Prostate gland (tissue), 2 donors: Measurements from ENCODE around the gene SORBS1. TPM values are rescaled to one million over a fixed set of nuclear protein-coding genes. Genes with fewer than 3 reads are reported as not detected.

Source experiments
- DNase-seq: peaks from one replicate; pipeline ENCODE4 v3.0.0-alpha.2; 2019; ENCODE audit warnings: low spot score
- H3K27ac ChIP-seq, 2 donors: fragments of 200-600 bp; sonication (generic); 2 replicates each; pipeline ENCODE4 v1.5.1; 2017 to 2019
- H3K27me3 ChIP-seq: fragments of 200-600 bp; sonication (generic); replicated peaks from 2 replicates; pipeline ENCODE4 v1.5.1; 2019; ENCODE audit not compliant: insufficient read depth
- H3K36me3 ChIP-seq, 2 donors: fragments of 200-600 bp; sonication (generic); 1 replicate in 1 of 2; 2 replicates in 1 of 2; pipeline versions ENCODE4 v1.5.1 to v1.8.1; 2017 to 2019
- H3K4me1 ChIP-seq: fragments of 200-600 bp; sonication (generic); replicated peaks from 2 replicates; pipeline ENCODE4 v1.5.1; 2019
- H3K4me3 ChIP-seq, 2 donors: fragments of 200-600 bp; sonication (generic); 2 replicates each; pipeline ENCODE4 v1.5.1; 2017 to 2019
- H3K9me3 ChIP-seq: fragments of 200-600 bp; sonication (generic); 2 replicates; pipeline ENCODE4 v1.5.1; 2017
- CTCF ChIP-seq, 4 experiments: fragments of 200-600 bp in 2 of 4; fragments of 450-650 bp in 2 of 4; sonication (generic) in 2 of 4; IDR thresholded peaks; 1 replicate in 3 of 4; 2 replicates in 1 of 4; pipeline ENCODE4 v1.5.1; 2016 to 2019; ENCODE audit warnings: antibody characterized with exemption in 4 of 4, mild to moderate bottlenecking in 2 of 4, moderate library complexity in 2 of 4
- POLR2A ChIP-seq: fragments of 450-650 bp; IDR thresholded peaks from one replicate; pipeline ENCODE4 v1.6.1; 2016; ENCODE audit warnings: antibody characterized with exemption, mild to moderate bottlenecking
- POLR2AphosphoS5 ChIP-seq: sonication (generic); formaldehyde crosslinking; IDR thresholded peaks from one replicate; pipeline ENCODE4 v1.6.1; 2017; ENCODE audit warnings: antibody characterized with exemption
- WGBS: methylation state at CpG from one replicate; pipeline ENCODE4 v1.1.5; 2018; 5-methylcytosine and 5-hydroxymethylcytosine counted together
- intact Hi-C: fragments of 100-400 bp; cut with DNase I; formaldehyde crosslinking; loops from one replicate; pipeline ENCODE4 v1.14.2; 2022
- total RNA-seq, 2 donors: library from RNA; depleted of rRNA; stranded (reverse); fragments of >200 nt; gene quantifications; one replicate each; pipeline ENCODE4 v1.1.0, GENCODE V29; 2016

Gene SORBS1
- total RNA-seq, 2 donors from 2014 or later: 84.6 to 189 TPM

GRCh38 chr10:95524358-95525032, 36.7 kb downstream of the SORBS1 start:
- Histone ChIP-seq H3K27ac (peak overlapping the region in 1 of 2 donors; percentile 33), H3K9me3 (no peaks in the 10 kb centered on the region), H3K27me3 (no peaks in the 10 kb centered on the region), H3K4me3 (no peak overlapping the region), H3K4me1 (no peaks in the 10 kb centered on the region), H3K36me3 (no peaks in the 10 kb centered on the region)
- DNase-seq: no peak
- intact Hi-C loops: no loop called here
- TF ChIP-seq POLR2AphosphoS5 (no peak), POLR2A (no peak), CTCF (IDR thresholded peaks at IDR 0.05) (no peak)
- 94% methylated on average over 7 of the region's 7 CpGs for WGBS

GRCh38 chr10:95522117-95522516, 39.1 kb downstream of the SORBS1 start:
- intact Hi-C loops: no loop called here
- DNase-seq: no peak
- Histone ChIP-seq H3K27ac (peak overlapping the region in 1 of 2 donors; percentile 56), H3K9me3 (no peaks in the 10 kb centered on the region), H3K4me1 (no peaks in the 10 kb centered on the region), H3K36me3 (no peaks in the 10 kb centered on the region), H3K27me3 (no peaks in the 10 kb centered on the region), H3K4me3 (no peak overlapping the region)
- TF ChIP-seq CTCF (IDR thresholded peaks at IDR 0.05): no peak
- TF ChIP-seq POLR2AphosphoS5: no peak
- TF ChIP-seq POLR2A: no peak
- 97% methylated on average over 2 of the region's 2 CpGs for WGBS

GRCh38 chr10:95520617-95521016, 40.6 kb downstream of the SORBS1 start:
- intact Hi-C loops: no loop called here
- TF ChIP-seq POLR2A: no peak
- no peak for TF ChIP-seq CTCF (IDR thresholded peaks at IDR 0.05)
- no peak for TF ChIP-seq POLR2AphosphoS5
- Histone ChIP-seq H3K4me1 (no peaks in the 10 kb centered on the region), H3K9me3 (no peaks in the 10 kb centered on the region), H3K27me3 (no peaks in the 10 kb centered on the region), H3K27ac (peak overlapping the region; percentile 38 to 56), H3K36me3 (no peaks in the 10 kb centered on the region), H3K4me3 (no peak overlapping the region)
- DNase-seq: no peak
- WGBS: 83% methylated on average over 1 of the region's 1 CpG

- TF ChIP-seq POLR2AphosphoS5 (peak; percentile 32), CTCF (IDR thresholded peaks at IDR 0.05) (no peak)
- Histone ChIP-seq H3K4me1 (no peaks in the 10 kb centered on the region), H3K27ac (peak overlapping the region; percentile 41 to 56), H3K4me3 (no peak overlapping the region), H3K27me3 (no peaks in the 10 kb centered on the region), H3K9me3 (no peaks in the 10 kb centered on the region), H3K36me3 (no peaks in the 10 kb centered on the region)
- intact Hi-C loops: loop anchor here (5.0 kb wide), 1 partner anchor 66 kb away; no protein-coding TSS in a partner anchor
- 65% methylated on average over 8 of the region's 8 CpGs for WGBS
- no peak for DNase-seq
These were observed 42.4 kb downstream of the SORBS1 start for GRCh38 chr10:95518455-95519452.
